GM19193 (cell line): ENCODE measurements around the gene P3H4.

Experiments
- POLR2A ChIP-seq: IDR thresholded peaks from 4 replicates; pipeline ENCODE4 v1.6.1; 2011; ENCODE audit not compliant: insufficient read depth, insufficient read length; ENCODE audit errors: extremely low read depth

The P3H4 gene

GRCh38 chr17:41811549-41812380 is at the start of gene P3H4:
Gene P3H4, minus strand, starts transcription at chr17:41811949. Its CDS starts 34 bp downstream, at chr17:41811915.
- no peak for TF ChIP-seq POLR2A

GRCh38 chr17:41860254-41860931 is 48.6 kb upstream of the P3H4 start:
- no peak for TF ChIP-seq POLR2A

DNA sequence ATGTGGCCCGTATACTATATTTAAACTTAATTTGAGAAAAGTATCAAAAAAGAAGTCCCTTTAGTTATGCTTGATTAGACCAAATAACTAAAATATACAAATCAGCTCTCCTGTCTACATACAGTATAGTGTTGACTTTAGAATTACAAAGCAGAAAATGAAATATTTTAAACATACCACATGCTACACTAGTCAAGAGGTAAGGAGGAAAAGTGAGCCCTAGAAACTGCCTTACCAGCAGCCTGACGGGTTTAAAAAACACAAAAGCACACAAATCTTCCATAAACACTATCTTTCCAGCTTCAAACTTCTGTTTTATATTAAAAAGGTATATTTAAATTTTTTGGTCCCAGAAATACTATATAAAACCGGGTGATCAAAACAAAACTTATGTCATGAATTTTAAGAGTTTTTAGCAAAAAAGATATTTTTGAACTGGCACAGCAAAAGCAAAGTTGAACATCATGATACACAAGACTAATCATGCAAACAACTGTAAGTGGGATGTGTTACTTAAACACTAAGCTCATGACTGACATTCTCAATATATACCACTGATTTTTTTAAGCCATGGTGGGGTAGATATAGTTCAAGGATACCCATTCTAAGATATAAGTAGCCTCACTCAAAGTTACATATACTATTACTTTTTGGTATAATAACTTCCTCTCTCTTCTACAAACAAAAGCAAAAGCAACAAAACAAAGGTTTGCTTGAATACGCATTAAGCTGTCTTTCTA is 37.7 kb upstream of the P3H4 start:
- TF ChIP-seq POLR2A: no peak

DNA sequence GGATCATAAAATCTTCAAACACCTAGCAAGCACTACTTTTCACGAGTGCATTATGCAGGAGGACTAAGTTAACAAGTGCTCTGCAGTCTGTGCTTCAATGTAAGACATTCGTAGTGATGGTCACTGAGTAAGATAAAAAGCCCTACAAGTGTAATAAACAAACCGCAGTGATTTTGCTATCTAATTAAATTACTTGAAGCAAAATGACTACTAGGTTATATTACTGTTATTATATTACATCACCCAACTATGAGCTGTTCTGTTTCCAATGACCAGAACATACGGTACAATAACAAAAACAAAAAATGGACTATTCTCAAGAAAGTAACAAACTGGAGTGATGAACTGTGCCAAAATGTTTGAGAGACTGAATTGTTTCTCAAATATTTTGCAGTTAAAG is 37.0 kb upstream of the P3H4 start:
- no peak for TF ChIP-seq POLR2A

GRCh38 chr17:41844971-41845370 is 33.2 kb upstream of the P3H4 start:
- no peak for TF ChIP-seq POLR2A

DNA sequence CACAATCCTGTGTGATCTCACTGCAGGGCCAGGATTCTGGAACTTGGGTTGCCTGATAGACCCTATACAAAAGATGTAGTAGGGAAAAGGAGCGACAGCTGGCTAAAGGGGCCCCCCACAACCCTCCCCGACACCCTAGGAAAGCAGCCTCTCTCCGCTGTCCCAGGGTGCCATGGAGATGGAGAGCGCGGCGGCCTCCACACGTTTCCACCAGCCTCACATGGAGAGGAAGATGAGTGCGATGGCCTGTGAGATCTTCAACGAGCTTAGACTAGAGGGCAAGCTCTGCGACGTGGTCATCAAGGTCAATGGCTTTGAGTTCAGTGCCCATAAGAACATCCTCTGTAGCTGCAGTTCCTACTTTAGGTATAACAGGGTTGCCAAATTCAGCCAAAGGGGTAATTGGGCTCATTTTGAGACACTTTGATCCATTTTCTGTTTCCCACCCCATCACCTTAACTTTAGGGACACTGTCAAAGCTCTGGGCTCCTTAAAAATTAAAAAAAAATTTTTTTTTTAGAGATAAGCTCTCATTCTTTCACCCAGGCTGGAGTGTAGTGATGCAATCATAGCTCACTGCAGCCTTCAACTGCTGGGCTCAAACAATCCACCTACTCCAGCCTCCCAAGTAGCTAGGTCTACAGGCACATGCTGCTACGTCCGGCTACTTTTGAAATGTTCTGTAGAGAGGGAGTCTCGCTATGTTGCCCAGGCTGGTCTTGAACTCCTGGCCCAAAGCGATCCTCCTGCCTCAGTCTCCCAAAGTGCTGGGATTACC is 26.2 kb upstream of the P3H4 start, which contains the start of gene KLHL10:
TSS of gene KLHL10 (plus strand) at position 65 of the 778 bp plus-strand sequence. CDS start at position 173, 108 bp downstream.
- no peak for TF ChIP-seq POLR2A

DNA sequence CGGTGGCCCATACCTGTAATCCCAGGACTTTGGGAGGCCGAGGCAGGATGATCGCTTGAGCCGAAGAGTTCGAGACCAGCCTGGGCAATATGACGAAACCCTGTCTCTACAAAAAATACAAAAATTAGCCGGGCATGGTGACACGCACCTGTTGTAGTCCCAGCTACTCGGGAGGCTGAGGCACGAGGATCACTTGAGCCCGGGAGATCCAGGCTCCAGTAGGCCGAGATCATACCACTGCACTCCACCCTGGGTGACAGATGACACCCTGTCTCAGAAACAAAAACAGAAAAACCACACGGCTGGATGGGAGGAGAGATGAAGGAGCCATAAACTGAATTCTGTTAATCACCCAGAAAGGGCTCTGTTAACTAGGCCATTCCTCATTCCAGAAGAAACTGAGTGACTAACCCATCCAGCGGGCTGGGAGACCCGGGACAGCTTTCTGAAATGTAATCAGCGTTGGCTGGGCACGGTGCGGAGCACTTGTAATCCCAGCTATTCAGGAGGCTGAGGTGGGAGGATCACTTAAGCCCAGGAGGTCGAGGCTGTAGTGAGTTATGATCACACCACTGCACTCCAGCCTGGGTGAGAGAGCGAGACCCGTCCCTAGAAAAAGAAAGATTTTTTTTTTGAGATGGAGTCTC is 24.9 kb upstream of the P3H4 start:
- no peak for TF ChIP-seq POLR2A

DNA sequence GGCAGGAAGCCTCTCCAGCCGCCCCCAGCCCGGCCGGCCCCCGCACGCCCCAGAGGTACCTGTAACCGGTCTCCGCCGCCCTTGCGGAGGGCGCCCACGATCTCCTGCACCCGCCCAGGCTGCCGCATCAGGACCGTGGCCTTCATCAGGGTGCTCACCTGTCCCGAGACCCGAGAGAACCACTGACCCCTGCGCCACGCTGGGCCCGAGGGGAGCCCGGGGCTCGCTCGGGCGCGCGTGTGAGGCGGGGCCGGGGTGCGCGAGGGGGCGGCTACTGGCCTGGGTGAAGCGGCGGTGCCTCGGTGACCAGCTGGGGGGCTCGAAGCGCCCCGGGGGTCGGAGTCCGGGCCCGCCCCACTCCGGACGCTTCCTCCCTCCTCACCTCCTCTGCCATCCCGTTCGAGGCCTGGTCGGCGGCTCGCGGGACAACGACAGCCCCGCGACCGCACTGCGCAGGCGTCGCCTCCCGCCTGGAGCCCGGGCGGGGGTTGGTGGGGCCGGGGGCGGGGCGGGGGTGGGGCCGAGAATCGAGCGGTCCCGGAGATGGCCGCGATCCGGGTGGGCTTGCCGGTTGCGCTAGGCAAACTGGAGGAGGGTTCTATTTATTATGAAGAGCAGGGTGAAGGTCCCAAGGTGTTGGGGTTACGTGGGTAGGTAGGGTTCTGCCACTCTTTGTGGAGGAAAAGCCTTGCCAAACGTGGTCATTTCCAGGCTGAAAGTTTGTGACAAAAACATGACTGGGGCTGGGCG is 24.2 kb upstream of the P3H4 start, which contains the start of gene NT5C3B:
TSS of gene NT5C3B (minus strand) at position 433 of the 750 bp plus-strand sequence. CDS start at position 394, 39 bp downstream.
- peak; percentile 50 for TF ChIP-seq POLR2A

DNA sequence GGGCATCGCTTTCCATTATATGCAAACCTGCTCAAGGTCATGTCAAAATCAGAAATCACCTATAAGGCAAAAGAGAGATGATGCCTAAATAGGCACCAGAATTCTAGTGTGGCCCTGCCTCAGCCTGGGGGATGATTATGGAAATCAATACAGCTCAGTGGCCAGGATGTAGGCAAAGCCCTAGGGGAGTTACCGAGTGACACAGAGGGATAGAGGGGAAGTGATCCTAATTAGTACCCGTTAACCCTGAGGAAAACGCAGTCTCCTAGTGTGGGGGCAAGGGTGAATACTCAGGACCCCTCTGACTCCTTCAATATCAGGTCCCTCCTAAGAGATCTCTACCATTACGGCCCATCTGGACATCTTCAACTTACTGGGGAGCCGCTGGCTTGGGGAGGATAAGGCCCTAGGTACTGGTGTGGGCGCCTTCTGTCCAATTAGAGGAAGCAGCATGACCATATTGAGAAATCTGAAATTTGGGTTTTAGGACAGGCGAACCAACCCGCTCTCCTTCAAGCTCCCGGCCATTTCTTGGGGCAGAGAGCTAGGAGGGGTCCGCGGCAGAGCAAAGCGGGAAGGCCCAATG is 23.6 kb upstream of the P3H4 start:
- TF ChIP-seq POLR2A: no peak

DNA sequence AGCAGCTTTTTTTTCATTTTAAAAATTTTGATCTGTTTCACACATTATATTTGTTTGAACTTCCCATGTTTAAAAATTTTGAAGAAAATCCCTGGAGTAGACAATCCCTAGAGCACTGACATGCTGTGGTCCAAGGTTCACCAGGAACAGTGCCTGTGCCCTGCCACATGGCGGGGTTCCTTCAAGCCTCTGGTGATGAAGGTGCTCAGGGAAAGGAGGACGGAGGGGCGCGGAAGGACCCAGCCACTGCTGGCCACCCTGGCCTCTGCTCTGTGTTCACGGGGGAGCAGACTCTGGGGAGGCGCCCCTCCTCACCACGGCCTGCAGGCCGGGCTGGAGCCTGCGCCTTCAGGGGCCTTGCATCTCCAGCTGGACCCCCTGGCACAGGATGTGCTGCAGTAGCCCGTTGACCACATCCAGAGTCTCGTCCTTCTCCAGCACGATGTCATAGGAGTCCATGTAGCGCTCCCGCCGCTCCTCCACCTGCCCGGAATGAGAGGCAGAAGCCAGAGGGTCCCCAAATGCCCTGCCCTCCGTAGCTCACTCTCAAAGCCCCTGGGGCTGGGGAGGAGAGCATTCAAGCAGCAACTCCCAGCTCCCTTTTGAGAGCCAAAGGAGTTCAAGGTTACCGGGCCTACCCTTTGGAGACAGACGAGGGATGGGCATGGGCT is 13.6 kb upstream of the P3H4 start:
- no peak for TF ChIP-seq POLR2A

- TF ChIP-seq POLR2A: no peak
These were observed 12.3 kb upstream of the P3H4 start for GRCh38 chr17:41824086-41824485.

DNA sequence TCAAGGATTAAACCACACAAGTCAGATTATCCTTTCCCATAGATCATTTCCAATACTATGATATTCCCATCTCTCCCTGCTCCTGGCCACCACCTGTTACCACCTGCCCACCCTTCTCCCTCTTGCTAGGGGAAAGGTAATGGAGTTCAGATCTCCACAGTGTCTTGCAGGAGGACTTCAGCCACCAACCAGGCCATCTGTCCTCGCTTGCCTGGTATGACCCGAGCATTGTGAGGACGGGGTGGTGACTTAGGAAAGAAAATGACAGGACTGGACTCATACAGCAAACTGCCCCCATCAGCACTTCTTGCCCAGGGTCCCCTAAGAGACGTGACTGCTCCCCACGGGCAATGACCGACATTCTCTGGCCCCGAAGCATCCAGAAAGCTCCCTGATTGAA is 11.8 kb upstream of the P3H4 start:
- TF ChIP-seq POLR2A: no peak
